GM23338 (cell line): ENCODE data around the gene SRRM2. TPM values are rescaled to one million over a fixed set of nuclear protein-coding genes. Genes with fewer than 3 reads are reported as not detected.

Experiments used
- ATAC-seq: fragments of 200-7000 bp; cut with Tn5 transposase; 3 replicates; pipeline ENCODE4 v1.9.1; 2020
- DNase-seq: peaks from one replicate; pipeline ENCODE4 v3.0.0-alpha.2; 2015; ENCODE audit warnings: low spot score
- H2AFZ ChIP-seq: fragments of 200-600 bp; sonication (generic); 2 replicates; pipeline ENCODE4 v1.8.0; 2016; ENCODE audit warnings: antibody characterized with exemption, mild to moderate bottlenecking, moderate library complexity
- H3F3A ChIP-seq: fragments of 200-600 bp; sonication (generic); replicated peaks from 2 replicates; pipeline ENCODE4 v1.8.0; 2017; ENCODE audit warnings: antibody characterized with exemption, mixed run types, low read depth
- H3K27ac ChIP-seq: fragments of 200-600 bp; sonication (generic); 2 replicates; pipeline ENCODE4 v1.6.1; 2016; ENCODE audit warnings: low read depth
- H3K27me3 ChIP-seq: fragments of 200-600 bp; sonication (generic); 2 replicates; pipeline ENCODE4 v1.8.0; 2016; ENCODE audit warnings: mild to moderate bottlenecking, mixed run types, moderate library complexity; ENCODE audit not compliant: insufficient read depth
- H3K36me3 ChIP-seq: fragments of 200-600 bp; sonication (generic); 2 replicates; pipeline ENCODE4 v1.8.0; 2016; ENCODE audit warnings: mild to moderate bottlenecking; ENCODE audit not compliant: insufficient read depth
- H3K4me1 ChIP-seq: fragments of 200-600 bp; sonication (generic); 2 replicates; pipeline ENCODE4 v1.8.0; 2016; ENCODE audit warnings: mild to moderate bottlenecking, moderate library complexity; ENCODE audit not compliant: insufficient read depth
- H3K4me2 ChIP-seq: fragments of 200-600 bp; sonication (generic); 2 replicates; pipeline ENCODE4 v1.7.1; 2017; ENCODE audit warnings: mixed run types
- H3K4me3 ChIP-seq: fragments of 200-600 bp; sonication (generic); 2 replicates; pipeline ENCODE4 v1.6.1; 2016; ENCODE audit warnings: mixed run types
- H3K79me2 ChIP-seq: fragments of 200-600 bp; sonication (generic); replicated peaks from 2 replicates; pipeline ENCODE4 v1.8.0; 2017; ENCODE audit warnings: mild to moderate bottlenecking; ENCODE audit not compliant: insufficient read depth
- H3K9me2 ChIP-seq: fragments of 200-600 bp; sonication (generic); 2 replicates; pipeline ENCODE4 v1.8.0; 2017; ENCODE audit not compliant: insufficient read depth
- H4K20me1 ChIP-seq: fragments of 200-600 bp; sonication (generic); replicated peaks from 2 replicates; pipeline ENCODE4 v1.8.0; 2017; ENCODE audit warnings: mild to moderate bottlenecking; ENCODE audit not compliant: insufficient read depth
- H3K27ac Mint-ChIP-seq: 2 replicates; pipeline ENCODE4 v1.8.0; 2020; ENCODE audit warnings: inconsistent platforms, mild to moderate bottlenecking, moderate library complexity, mixed read lengths
- H3K27me3 Mint-ChIP-seq: 3 replicates; pipeline ENCODE4 v1.8.0; 2022; ENCODE audit warnings: low read depth, mild to moderate bottlenecking, moderate library complexity, mixed read lengths, inconsistent platforms; ENCODE audit not compliant: insufficient read depth, poor library complexity
- H3K36me3 Mint-ChIP-seq: 3 replicates; pipeline ENCODE4 v1.8.0; 2021; ENCODE audit warnings: low read depth, mild to moderate bottlenecking, inconsistent platforms, moderate library complexity, mixed read lengths
- H3K4me1 Mint-ChIP-seq: 3 replicates; pipeline ENCODE4 v1.8.0; 2020; ENCODE audit warnings: mild to moderate bottlenecking, inconsistent platforms, mixed read lengths
- H3K4me3 Mint-ChIP-seq: 3 replicates; pipeline ENCODE4 v1.8.0; 2021; ENCODE audit warnings: moderate library complexity, mild to moderate bottlenecking, inconsistent platforms, mixed read lengths
- H3K9me3 Mint-ChIP-seq: 3 replicates; pipeline ENCODE4 v1.8.0; 2020; ENCODE audit warnings: moderate library complexity, mild to moderate bottlenecking, inconsistent platforms, mixed read lengths
- CREB1 ChIP-seq: fragments of 250-450 bp; sonication (Bioruptor Pico); IDR thresholded peaks from 2 replicates; pipeline ENCODE4 v1.5.0; 2020; ENCODE audit warnings: low read depth, mild to moderate bottlenecking, moderate library complexity
- CTCF ChIP-seq, 2 experiments: fragments of 200-600 bp in 1 of 2; sonication (generic) in 1 of 2; conservative IDR thresholded peaks; 2 replicates each; pipeline versions ENCODE4 v1.5.1 to v1.6.1; 2016 to 2017; ENCODE audit warnings: antibody characterized with exemption in 2 of 2, low read depth in 2 of 2, mild to moderate bottlenecking in 2 of 2, moderate library complexity in 1 of 2
- ETS1 ChIP-seq: IDR thresholded peaks from 2 replicates; pipeline ENCODE4 v1.6.1; 2016; ENCODE audit warnings: antibody characterized with exemption
- EZH2phosphoT487 ChIP-seq: fragments of 200-600 bp; sonication (generic); IDR thresholded peaks from one replicate; pipeline ENCODE4 v1.8.1; 2018; ENCODE audit warnings: antibody characterized with exemption; ENCODE audit not compliant: unreplicated experiment
- JUNB ChIP-seq: IDR thresholded peaks from one replicate; pipeline ENCODE4 v1.6.1; 2016; ENCODE audit warnings: antibody characterized with exemption; ENCODE audit not compliant: unreplicated experiment
- NANOG ChIP-seq: IDR thresholded peaks from 2 replicates; pipeline ENCODE4 v1.6.1; 2016; ENCODE audit warnings: antibody characterized with exemption, borderline replicate concordance
- POLR2AphosphoS5 ChIP-seq: IDR thresholded peaks from 2 replicates; pipeline ENCODE4 v1.6.1; 2016; ENCODE audit warnings: antibody characterized with exemption, low read depth
- REST ChIP-seq: IDR thresholded peaks from one replicate; pipeline ENCODE4 v1.6.1; 2018; ENCODE audit warnings: antibody characterized with exemption; ENCODE audit not compliant: unreplicated experiment
- ZNF114 ChIP-seq: fragments of 250-450 bp; sonication (Bioruptor Pico); IDR thresholded peaks from 2 replicates; pipeline ENCODE4 v1.5.0; 2020; ENCODE audit warnings: mild to moderate bottlenecking, moderate library complexity
- ZNF462 ChIP-seq: fragments of 250-450 bp; sonication (Bioruptor Pico); IDR thresholded peaks from 2 replicates; pipeline ENCODE4 v1.5.0; 2020; ENCODE audit warnings: mild to moderate bottlenecking, moderate library complexity
- polyA plus RNA-seq: library from polyadenylated mRNA; unstranded; fragments of >200 nt; fragmentation: Nextera tagmentation; extraction: Ambion mirVana; gene quantifications from 2 replicates; pipeline ENCODE4 v1.2.1, GENCODE V29; 2016
- total RNA-seq: library from RNA; depleted of rRNA; stranded (reverse); fragments of >200 nt; shearing (Covaris generic); gene quantifications from 2 replicates; pipeline ENCODE4 v1.2.3, GENCODE V29; 2014

The SRRM2 gene
- total and polyA plus RNA-seq, 2 experiments from 2014 or later, result 308 to 893 TPM

GRCh38 chr16:2818272-2818876, 65.9 kb downstream of the SRRM2 start:
- Histone ChIP-seq H3K36me3 (no peaks in the 10 kb centered on the region), H2AFZ (no peak overlapping the region), H3F3A (no peaks in the 10 kb centered on the region), H4K20me1 (no peaks in the 10 kb centered on the region), H3K27me3 (no peaks in the 10 kb centered on the region), H3K27ac (no peak overlapping the region), H3K4me2 (no peak overlapping the region), H3K79me2 (no peaks in the 10 kb centered on the region), H3K4me3 (no peak overlapping the region), H3K4me1 (no peaks in the 10 kb centered on the region), H3K9me2 (no peaks in the 10 kb centered on the region)
- Mint-ChIP-seq H3K36me3 (no peaks in the 10 kb centered on the region), H3K9me3 (no peaks in the 10 kb centered on the region), H3K27me3 (peaks cover 4% of the 10 kb centered on the region), H3K4me1 (no peaks in the 10 kb centered on the region), H3K27ac (no peak overlapping the region; the same call in 1 of the 2 replicates), H3K4me3 (no peak overlapping the region)
- DNase-seq, result no peak
- ATAC-seq, result no peak
- no peak for TF ChIP-seq REST
- no peak for TF ChIP-seq ETS1
- no peak for TF ChIP-seq ZNF462 (CRISPR knock-in tag)
- no peak for TF ChIP-seq EZH2phosphoT487
- TF ChIP-seq CTCF (conservative IDR thresholded peaks at IDR 0.05; ENCODE audit: low read depth in 2 of 2), result no peak
- TF ChIP-seq POLR2AphosphoS5, result no peak
- TF ChIP-seq CREB1 (CRISPR knock-in tag), result no peak
- TF ChIP-seq JUNB, result no peak
- TF ChIP-seq NANOG, result no peak
- TF ChIP-seq ZNF114 (CRISPR knock-in tag), result no peak
